Lower leg skin (tissue), 4 donors: Measurements from ENCODE around the gene KCNJ6. TPM values are rescaled to one million over a fixed set of nuclear protein-coding genes. Genes with fewer than 3 reads are reported as not detected.

Source experiments
- DNase-seq, 2 donors: peaks; one replicate each; pipeline ENCODE4 v3.0.0-alpha.2; 2019; ENCODE audit warnings: low spot score in 2 of 2
- H3K4me3 ChIP-seq: fragments of 200-600 bp; sonication (generic); 2 replicates; pipeline ENCODE4 v1.5.1; 2017; ENCODE audit warnings: mild to moderate bottlenecking, low read depth; ENCODE audit not compliant: poor library complexity, severe bottlenecking
- POLR2A ChIP-seq, 2 donors: fragments of 450-650 bp; IDR thresholded peaks; one replicate each; pipeline ENCODE4 v1.6.1; 2016 to 2017; ENCODE audit warnings: antibody characterized with exemption in 2 of 2, mild to moderate bottlenecking in 1 of 2, moderate library complexity in 1 of 2
- WGBS, 2 donors: methylation state at CpG; one replicate each; pipeline ENCODE4 v1.1.5; 2018; 5-methylcytosine and 5-hydroxymethylcytosine counted together
- intact Hi-C: fragments of 100-400 bp; cut with DNase I; formaldehyde crosslinking; loops from one replicate; pipeline ENCODE4 v1.15.0; 2023; ENCODE audit warnings: low total_unique reads
- total RNA-seq, 4 donors: library from RNA; depleted of rRNA; stranded (reverse); fragments of >200 nt; gene quantifications; one replicate each; pipeline ENCODE4 v1.1.0, GENCODE V29; 2016
- TF ChIP-seq, protein P1 (sequence below), 3 donors: fragments of 450-650 bp; IDR thresholded peaks; one replicate each; pipeline ENCODE4 v1.5.1; 2016; ENCODE audit warnings: antibody characterized with exemption in 3 of 3, mild to moderate bottlenecking in 3 of 3, moderate library complexity in 2 of 3

Gene KCNJ6
- total RNA-seq, 4 donors from 2014 or later: 0.04 TPM; not detected in 3

- DNase-seq: no peak
- H3K4me3 ChIP-seq: no peak overlapping the region
- TF ChIP-seq, protein P1, sequence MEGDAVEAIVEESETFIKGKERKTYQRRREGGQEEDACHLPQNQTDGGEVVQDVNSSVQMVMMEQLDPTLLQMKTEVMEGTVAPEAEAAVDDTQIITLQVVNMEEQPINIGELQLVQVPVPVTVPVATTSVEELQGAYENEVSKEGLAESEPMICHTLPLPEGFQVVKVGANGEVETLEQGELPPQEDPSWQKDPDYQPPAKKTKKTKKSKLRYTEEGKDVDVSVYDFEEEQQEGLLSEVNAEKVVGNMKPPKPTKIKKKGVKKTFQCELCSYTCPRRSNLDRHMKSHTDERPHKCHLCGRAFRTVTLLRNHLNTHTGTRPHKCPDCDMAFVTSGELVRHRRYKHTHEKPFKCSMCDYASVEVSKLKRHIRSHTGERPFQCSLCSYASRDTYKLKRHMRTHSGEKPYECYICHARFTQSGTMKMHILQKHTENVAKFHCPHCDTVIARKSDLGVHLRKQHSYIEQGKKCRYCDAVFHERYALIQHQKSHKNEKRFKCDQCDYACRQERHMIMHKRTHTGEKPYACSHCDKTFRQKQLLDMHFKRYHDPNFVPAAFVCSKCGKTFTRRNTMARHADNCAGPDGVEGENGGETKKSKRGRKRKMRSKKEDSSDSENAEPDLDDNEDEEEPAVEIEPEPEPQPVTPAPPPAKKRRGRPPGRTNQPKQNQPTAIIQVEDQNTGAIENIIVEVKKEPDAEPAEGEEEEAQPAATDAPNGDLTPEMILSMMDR (IDR thresholded peaks at IDR 0.05): no peak
- intact Hi-C loops: no loop called here
- WGBS, 2 donors: 87 to 91% methylated on average over 10 of the region's 10 CpGs
These were observed 309.7 kb downstream of the KCNJ6 start for GRCh38 chr21:37606549-37606948.

DNA sequence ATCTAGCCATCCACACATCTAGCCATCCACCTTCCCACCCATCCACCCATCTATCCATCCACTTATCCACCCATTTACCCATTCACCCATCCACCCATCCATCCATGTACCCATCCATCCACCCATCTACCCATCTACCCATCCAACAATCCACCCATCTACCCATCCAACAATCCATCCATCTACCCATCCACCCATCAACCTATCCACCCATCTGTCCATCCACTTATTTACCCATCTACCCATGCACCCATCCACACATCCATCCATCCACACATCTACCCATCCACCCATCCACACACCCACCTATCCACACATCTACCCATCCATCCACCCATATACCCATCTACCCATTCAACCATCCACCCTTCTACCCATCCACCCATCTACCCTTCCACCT is 311.3 kb downstream of the KCNJ6 start:
- intact Hi-C loops: no loop called here

DNA sequence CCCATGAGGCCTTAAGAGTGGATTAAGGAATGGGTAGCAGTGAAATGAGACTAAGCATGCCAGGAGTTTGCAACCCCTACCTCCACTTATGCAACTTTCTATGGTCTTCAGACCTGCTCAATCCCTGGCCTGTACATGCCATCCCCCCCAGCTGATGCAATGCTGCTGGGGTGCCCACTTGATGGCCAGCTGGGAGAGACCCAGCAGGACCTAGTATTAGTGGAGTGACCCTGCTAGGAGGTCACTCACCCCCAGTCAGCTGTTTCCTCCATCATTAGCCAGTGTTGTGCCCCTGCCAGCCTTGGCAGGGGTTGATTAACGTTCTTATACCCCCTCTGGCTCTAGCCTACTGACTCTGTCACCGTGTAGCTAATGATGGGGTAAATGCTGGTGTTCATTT is 313.1 kb downstream of the KCNJ6 start:
- intact Hi-C loops: no loop called here

More for the DNA sequence above, 311.3 kb downstream of the KCNJ6 start:
- H3K4me3 ChIP-seq: no peak overlapping the region
- DNase-seq: no peak
- TF ChIP-seq, protein P1 (IDR thresholded peaks at IDR 0.05): no peak

DNA sequence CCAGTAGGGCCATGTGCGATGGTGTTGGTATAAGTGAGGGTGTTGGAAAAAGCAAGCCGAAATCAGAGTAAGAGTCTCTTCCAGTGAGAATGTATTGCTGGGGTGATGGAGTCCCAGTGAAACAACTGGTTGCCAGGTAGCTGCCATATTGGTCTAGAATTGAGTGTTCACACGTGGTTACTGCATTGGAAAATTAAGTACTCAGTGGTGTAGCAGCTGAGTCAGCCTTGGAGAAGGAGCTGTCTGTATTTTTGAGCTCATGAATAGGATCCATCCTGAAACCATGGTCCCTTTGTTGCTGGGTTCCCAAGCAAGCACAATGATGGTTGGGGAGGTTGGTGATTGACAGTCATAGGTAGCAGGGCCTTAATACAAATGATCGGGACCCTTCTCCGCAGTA is 314.3 kb downstream of the KCNJ6 start:
- TF ChIP-seq, protein P1 (IDR thresholded peaks at IDR 0.05): no peak
- TF ChIP-seq POLR2A (IDR thresholded peaks at IDR 0.05): no peak
- intact Hi-C loops: no loop called here
- no peak overlapping the region for H3K4me3 ChIP-seq
- DNase-seq: no peak
- 87 to 88% methylated on average over 5 of the region's 5 CpGs for WGBS, 2 donors

More for the DNA sequence above, 313.1 kb downstream of the KCNJ6 start:
- H3K4me3 ChIP-seq: no peak overlapping the region
- no peak for DNase-seq
- 70 to 80% methylated on average over 2 of the region's 2 CpGs for WGBS, 2 donors
- no peak for TF ChIP-seq POLR2A (IDR thresholded peaks at IDR 0.05)

- H3K4me3 ChIP-seq: no peak overlapping the region
- WGBS, 2 donors: 81 to 93% methylated on average over 3 of the region's 3 CpGs
- DNase-seq: no peak
- intact Hi-C loops: no loop called here
- no peak for TF ChIP-seq POLR2A (IDR thresholded peaks at IDR 0.05)
- TF ChIP-seq, protein P1 (IDR thresholded peaks at IDR 0.05): no peak
These were observed 315.2 kb downstream of the KCNJ6 start for GRCh38 chr21:37601027-37601426.

DNA sequence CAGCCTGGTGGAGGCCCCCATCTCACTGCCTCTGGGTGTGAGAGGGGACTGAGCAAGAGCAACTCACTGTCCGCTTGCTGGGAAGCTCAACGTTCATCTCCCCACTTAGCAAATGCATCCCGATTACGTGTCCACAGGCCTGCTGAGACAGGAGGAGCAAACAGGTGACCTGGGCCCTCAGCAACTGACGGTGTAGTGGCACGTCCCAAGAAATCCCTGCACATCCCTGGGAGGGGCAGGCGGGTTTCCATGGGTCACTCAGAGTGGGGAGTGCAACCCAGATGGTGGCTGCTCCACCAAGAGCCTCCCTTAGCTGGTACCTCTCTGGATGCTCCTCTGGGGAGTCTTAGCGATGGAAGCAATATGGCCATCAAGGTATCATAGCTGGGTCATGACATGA is 320.3 kb downstream of the KCNJ6 start:
- 95 to 100% methylated on average over 4 to 6 of the region's 8 CpGs for WGBS, 2 donors
- no peak overlapping the region for H3K4me3 ChIP-seq
- TF ChIP-seq POLR2A (IDR thresholded peaks at IDR 0.05): no peak
- intact Hi-C loops: no loop called here
- DNase-seq: peak in 1 of 2 donors; percentile 59

GRCh38 chr21:37594472-37594951 is 321.7 kb downstream of the KCNJ6 start:
- WGBS, 2 donors: 85 to 87% methylated on average over 15 of the region's 15 CpGs
- no peak for DNase-seq
- TF ChIP-seq, protein P1 (IDR thresholded peaks at IDR 0.05): no peak
- TF ChIP-seq POLR2A (IDR thresholded peaks at IDR 0.05): no peak
- intact Hi-C loops: no loop called here
- H3K4me3 ChIP-seq: no peak overlapping the region
